Fibroblast of gingiva (primary cell): Measurements from ENCODE around the gene SERINC2.

Experiments used
- DNase-seq: peaks from one replicate; pipeline ENCODE4 v3.0.0-alpha.2; 2011; ENCODE audit warnings: low read depth

SERINC2 gene

GRCh38 chr1:31434101-31434871 is 21.3 kb downstream of the SERINC2 start:
- DNase-seq = no peak

DNA sequence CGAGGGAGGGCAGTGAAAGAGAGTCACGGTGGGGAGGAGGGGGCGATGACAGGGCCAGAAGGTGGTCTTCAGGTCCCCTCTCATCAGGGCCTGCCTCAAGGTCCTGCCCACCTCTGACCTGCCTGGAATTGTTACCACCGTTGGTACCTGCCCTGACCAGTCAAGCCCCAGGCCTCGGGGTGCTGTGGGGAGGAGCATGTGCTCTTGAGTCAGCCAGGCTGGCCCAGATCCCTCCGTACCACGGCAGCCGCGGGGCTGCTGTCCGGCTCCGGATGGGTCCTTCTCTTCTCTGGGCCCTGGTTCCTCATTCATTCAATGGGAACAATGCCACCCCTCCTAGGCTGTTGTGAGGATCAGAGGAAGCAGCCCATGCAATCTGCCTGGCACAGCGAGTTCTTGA is 22.0 kb downstream of the SERINC2 start:
- DNase-seq = no peak

DNA sequence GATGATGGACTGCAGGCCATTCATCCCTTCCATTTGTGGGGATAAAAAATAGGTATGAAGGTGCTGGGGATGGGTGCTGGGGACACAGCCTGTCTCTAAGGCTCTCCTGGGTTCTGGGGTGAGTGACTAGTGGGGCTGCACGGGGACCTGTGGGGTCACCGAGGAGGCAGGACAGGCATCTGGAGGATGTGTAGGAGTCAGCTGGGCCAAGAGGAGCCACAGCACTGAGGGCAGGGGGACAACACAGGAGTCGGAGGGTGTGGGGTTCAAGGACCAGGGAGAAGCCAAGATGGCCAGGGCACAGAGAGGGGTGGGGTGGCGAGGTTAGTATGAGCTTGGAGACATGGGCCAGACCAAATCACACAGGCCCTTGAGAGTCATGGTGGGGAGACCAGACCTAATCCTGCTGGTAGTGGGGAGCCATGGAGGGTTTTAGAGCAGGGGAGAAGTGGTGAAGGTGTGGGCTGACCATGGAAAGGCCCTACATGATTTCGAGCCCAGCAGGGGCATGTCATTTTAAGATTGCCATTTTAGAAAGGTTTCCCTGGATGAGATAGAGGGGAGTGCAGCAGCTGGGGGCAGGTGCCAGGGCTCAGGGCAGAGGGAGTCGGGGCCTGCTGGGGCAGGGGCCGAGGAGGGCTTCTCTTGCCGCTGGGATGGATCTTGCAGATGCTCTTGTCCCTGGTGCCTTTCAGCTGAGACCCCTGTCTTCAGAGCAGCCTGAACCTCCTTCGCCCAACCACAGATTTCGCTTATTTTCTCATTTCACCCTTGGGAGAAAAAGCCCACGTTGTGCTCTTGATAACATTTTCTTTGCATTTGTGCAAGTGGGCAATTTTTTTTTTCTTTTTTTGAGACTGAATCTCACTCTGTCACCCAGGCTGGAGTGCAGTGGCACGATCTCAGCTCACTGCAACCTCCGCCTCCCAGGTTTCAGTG is 22.7 kb downstream of the SERINC2 start:
- DNase-seq = no peak

DNA sequence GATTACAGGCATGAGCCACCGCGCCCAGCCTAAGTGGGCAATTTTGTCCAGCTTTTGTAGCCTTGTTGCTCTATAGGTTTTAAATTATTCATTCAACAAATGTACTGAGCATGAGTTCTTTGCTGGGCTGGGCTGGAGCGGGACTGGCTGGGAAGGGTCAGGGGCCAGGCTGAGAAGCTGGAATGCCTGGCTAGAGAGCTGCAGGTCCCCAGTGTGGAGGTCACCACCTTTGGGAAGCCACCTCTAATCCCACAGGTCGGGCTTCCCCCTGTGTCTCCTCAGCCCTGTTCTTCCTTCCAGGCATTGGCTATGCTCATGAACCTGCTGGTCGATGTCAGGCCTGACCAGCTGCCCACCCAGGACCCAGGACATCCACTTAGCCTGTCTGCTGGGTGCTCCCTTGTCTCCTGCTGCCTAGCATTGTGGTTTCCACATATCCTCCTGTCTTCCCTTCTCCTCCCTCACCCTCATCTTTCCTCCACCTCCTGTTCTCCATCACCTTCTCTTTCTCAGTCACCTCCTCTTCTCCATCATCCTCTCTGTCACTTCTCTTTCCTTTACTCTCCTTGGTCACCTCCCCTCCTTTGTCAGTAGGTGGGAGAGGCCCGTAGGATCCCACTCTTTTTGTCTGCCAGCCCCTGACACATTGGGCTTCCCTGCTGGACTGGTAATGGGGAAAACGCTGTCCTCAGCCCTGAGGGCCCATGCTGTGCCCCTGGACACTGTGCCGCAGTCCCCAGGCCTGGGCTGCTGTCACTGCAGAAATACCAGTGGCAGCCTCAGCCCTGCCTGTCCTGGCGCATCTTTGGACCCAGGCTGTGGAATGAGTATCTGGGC is 23.8 kb downstream of the SERINC2 start:
- no peak for DNase-seq

DNA sequence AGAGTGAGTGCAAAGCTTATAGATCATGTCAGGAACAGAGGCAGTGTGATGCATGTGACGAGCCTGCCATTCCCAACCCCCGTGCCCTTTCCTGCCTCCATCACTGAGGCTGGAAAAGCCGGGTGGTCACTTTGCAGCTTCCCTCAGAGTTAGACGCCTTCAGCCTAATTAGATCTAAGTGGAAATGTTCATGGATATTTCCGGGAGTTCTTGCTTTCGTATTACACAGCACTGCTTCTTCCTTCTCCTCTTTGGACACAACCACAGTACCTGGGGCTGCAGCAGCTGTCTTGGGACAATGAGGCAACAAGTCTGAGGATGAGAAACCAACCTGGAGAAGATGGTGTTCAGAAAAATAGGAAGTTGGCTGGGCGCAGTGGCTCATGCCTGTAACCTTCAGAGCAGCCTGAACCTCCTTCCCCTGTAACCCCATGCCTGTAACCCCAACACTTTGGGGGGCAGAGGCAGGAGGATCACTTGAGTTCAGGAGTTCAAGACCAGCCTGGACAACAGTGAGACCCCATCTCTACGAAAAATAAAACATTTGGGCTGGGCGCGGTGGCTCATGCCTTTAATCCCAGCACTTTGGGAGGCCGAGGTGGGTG is 24.5 kb downstream of the SERINC2 start:
- no peak for DNase-seq

- no peak for DNase-seq
Measured at GRCh38 chr1:31439276-31439675, 26.3 kb downstream of the SERINC2 start.

DNA sequence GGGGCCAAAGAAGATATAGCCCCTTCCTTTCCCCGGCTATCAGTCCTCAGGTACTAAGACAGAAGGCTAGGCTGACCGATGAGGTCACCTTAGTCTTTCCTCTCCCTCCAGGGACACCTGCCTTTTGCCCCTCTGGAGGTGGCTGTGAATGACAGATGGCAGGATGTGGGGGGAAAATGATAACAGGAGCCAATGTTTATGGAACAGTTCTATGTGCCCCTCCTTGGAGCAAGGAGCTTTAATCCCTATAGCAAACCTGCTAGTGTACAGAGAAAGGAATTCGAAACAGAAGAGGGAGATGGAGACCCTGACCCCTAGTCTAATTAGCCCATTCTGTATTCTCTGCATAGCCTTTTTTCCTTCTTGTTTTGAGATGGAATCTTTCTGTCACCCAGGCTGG is 28.1 kb downstream of the SERINC2 start:
- DNase-seq = no peak

DNA sequence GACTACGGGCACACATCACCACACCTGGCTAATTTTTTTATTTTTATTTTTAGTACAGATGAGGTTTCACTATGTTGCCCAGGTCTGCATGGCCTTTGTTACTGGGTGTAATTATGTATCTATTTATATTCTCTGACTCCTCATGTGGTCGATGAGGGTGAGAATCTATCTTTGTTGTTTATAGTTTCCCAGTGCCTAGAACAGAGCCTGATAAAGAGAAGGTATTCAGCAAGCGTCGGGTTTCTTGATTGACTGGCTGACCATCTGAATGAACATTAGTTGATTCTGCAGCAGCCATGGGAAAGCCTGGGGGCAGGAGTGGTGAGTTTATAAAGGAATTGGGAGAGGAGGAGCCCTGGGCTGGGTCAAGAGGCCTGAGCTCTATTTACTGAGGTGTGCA is 28.5 kb downstream of the SERINC2 start:
- no peak for DNase-seq

GRCh38 chr1:31441970-31442647 is 29.1 kb downstream of the SERINC2 start:
- DNase-seq = no peak

GRCh38 chr1:31442648-31442994 is 29.6 kb downstream of the SERINC2 start:
- DNase-seq = no peak

DNA sequence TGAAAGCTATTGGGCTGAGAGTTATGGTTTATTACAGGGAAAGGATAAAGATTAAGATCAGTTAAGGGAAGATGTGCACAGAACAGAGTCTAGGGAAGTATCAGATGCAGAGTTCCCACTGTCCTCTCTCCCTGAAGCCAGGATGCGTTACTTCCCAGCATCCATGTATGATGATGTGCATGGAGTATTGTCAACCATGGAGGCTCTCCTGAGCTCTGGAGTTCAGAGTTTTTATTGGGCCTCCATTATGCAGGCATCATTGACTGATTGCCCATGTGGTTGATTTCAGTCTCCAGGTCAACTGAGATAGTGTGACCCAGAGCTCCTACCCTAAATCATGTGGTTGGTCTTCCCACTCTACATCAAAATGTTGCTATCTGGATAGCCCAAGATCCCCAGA is 30.7 kb downstream of the SERINC2 start:
- no peak for DNase-seq

- DNase-seq = no peak
Measured at GRCh38 chr1:31444725-31445448, 31.9 kb downstream of the SERINC2 start.

- DNase-seq = no peak
Measured at GRCh38 chr1:31445951-31446350, 32.9 kb downstream of the SERINC2 start.

DNA sequence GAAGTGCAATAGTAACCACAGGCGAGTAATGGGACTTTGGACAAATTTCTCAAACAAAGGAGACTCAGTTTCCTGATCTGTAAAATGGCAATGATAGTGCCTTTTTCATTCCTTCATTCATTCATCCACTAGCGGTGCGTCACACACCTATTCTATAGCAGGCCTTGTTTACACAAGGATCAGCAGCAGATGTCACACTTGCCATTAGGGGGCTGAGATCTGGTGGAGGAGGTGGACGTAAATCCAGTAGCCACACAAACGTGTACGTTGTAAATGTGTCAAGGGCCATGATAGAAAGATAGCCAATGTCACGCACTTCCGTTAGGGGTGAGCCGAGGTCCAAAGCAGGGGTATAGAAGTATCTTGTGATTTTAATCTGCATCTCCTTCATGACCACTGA is 34.2 kb downstream of the SERINC2 start:
- no peak for DNase-seq

GRCh38 chr1:31453384-31454079 is 40.5 kb downstream of the SERINC2 start:
- no peak for DNase-seq

GRCh38 chr1:31458287-31458896 is 45.4 kb downstream of the SERINC2 start:
- no peak for DNase-seq

DNA sequence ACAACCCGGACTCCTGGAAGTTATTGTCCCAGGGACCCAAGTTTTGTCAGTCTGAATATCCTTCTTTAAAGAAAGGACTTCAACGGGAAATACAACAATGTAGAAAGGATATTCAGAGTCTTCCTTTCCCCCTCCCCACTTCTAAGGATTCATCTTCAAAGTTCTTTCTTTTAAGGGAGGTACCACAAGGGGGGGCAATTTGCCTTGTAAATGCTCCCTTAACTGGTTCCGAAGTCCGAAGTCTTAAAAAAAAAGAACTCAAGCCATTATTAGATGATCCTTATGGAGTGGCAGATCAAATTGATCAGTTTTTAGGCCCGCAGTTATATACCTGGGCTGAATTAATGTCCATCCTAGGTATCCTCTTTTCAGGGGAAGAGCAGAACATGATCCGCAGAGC is 47.0 kb downstream of the SERINC2 start:
- no peak for DNase-seq

- no peak for DNase-seq
Measured at GRCh38 chr1:31467005-31467674, 54.1 kb downstream of the SERINC2 start.

- DNase-seq = no peak
Measured at GRCh38 chr1:31470794-31471315, 57.8 kb downstream of the SERINC2 start.
